ENCODE results near the gene ESYT1. TPM values are rescaled to one million over a fixed set of nuclear protein-coding genes. Genes with fewer than 3 reads are reported as not detected.

Gene ESYT1
- total and polyA plus RNA-seq, 9 of the 15 experiments (the other 6 are each of a cell fraction or from before 2014, with no cell fraction given), result 132 to 420 (median 164) TPM

GRCh38 chr12:56126732-56127239 lies 1.3 kb upstream of the ESYT1 start (continued):
- no peak for TF ChIP-seq JUNB (CRISPR knock-in tag; conservative IDR thresholded peaks at IDR 0.05)
- TF ChIP-seq SIX5 (IDR thresholded peaks at IDR 0.05; ENCODE audit: borderline replicate concordance in 1 of 2, insufficient read depth in 1 of 2, low read depth in 1 of 2, low read length in 2 of 2), result no peak
- no peak for TF ChIP-seq COPS2 (conservative IDR thresholded peaks at IDR 0.05)
- TF ChIP-seq SMAD4 (CRISPR knock-in tag; conservative IDR thresholded peaks at IDR 0.05), result peak; percentile 64; the same call in 1 of the 2 replicates
- TF ChIP-seq ZNF133 (CRISPR knock-in tag; IDR thresholded peaks at IDR 0.05), result no peak
- no peak for TF ChIP-seq ZBTB49 (CRISPR knock-in tag; IDR thresholded peaks at IDR 0.05; ENCODE audit: borderline replicate concordance)
- TF ChIP-seq ZNF174 (CRISPR knock-in tag; IDR thresholded peaks at IDR 0.05), result no peak
- TF ChIP-seq ZNF239 (CRISPR knock-in tag; IDR thresholded peaks at IDR 0.05), result no peak
- TF ChIP-seq MIER1 (IDR thresholded peaks at IDR 0.05; ENCODE audit: low read depth), result no peak
- peak; percentile 81 for TF ChIP-seq MTA2 (IDR thresholded peaks at IDR 0.05; ENCODE audit: low read depth)
- no peak; the same call in 1 of the 2 replicates for TF ChIP-seq SP1 (CRISPR knock-in tag; IDR thresholded peaks at IDR 0.05)
- TF ChIP-seq NFRKB (IDR thresholded peaks at IDR 0.05; ENCODE audit: low read depth), result no peak; the same call in 1 of the 2 replicates
- TF ChIP-seq KDM5B (IDR thresholded peaks at IDR 0.05; ENCODE audit: insufficient replicate concordance, low read depth, low read length), result no peak
- TF ChIP-seq ZNF699 (CRISPR knock-in tag; IDR thresholded peaks at IDR 0.05; ENCODE audit: insufficient replicate concordance), result no peak
- no peak for TF ChIP-seq THRB (CRISPR knock-in tag; conservative IDR thresholded peaks at IDR 0.05)
- TF ChIP-seq ATF2 (CRISPR knock-in tag; IDR thresholded peaks at IDR 0.05), result no peak
- no peak; the same call in 1 of the 2 replicates for TF ChIP-seq ZNF592 (IDR thresholded peaks at IDR 0.05)
- no peak for TF ChIP-seq MEF2D (tag; conservative IDR thresholded peaks at IDR 0.05; ENCODE audit: low read depth)
- TF ChIP-seq KAT7 (CRISPR knock-in tag; IDR thresholded peaks at IDR 0.05; ENCODE audit: borderline replicate concordance), result no peak

Data from K562 (cell line).